Omental fat pad (tissue), 3 donors: Measurements from ENCODE around the gene MTCL3.

ENCODE experiments used
- ATAC-seq: fragments of 150-250 bp; one replicate; pipeline ENCODE4 v1.9.1; 2016; ENCODE audit warnings: mild to moderate bottlenecking, moderate library complexity; ENCODE audit not compliant: low FRiP score
- DNase-seq: peaks from one replicate; pipeline ENCODE4 v3.0.0-alpha.2; 2019; ENCODE audit warnings: low spot score
- CTCF ChIP-seq, 3 donors: fragments of 450-650 bp; IDR thresholded peaks; one replicate each; pipeline ENCODE4 v1.5.1; 2016 to 2017; ENCODE audit warnings: antibody characterized with exemption in 3 of 3, mild to moderate bottlenecking in 3 of 3, moderate library complexity in 2 of 3

MTCL3 gene

GRCh38 chr6:127484212-127484863 is 34.8 kb downstream of the MTCL3 start:
- DNase-seq (no peak), ATAC-seq (peak; percentile 57)
- no peak for TF ChIP-seq CTCF (IDR thresholded peaks at IDR 0.05)

GRCh38 chr6:127483399-127484055 is 35.6 kb downstream of the MTCL3 start:
- no peak for TF ChIP-seq CTCF (IDR thresholded peaks at IDR 0.05)
- no peak for ATAC-seq
- no peak for DNase-seq

GRCh38 chr6:127482325-127482724 is 36.8 kb downstream of the MTCL3 start:
- DNase-seq (no peak), ATAC-seq (no peak)
- TF ChIP-seq CTCF (IDR thresholded peaks at IDR 0.05): no peak

- ATAC-seq (peak; percentile 32), DNase-seq (no peak)
- no peak for TF ChIP-seq CTCF (IDR thresholded peaks at IDR 0.05)
These were observed 37.5 kb downstream of the MTCL3 start for GRCh38 chr6:127481628-127482027.

- no peak for DNase-seq
- TF ChIP-seq CTCF (IDR thresholded peaks at IDR 0.05): no peak
- no peak for ATAC-seq
These were observed 38.0 kb downstream of the MTCL3 start for GRCh38 chr6:127481111-127481510.

- no peak for DNase-seq
- no peak for ATAC-seq
- no peak for TF ChIP-seq CTCF (IDR thresholded peaks at IDR 0.05)
These were observed 41.5 kb downstream of the MTCL3 start for GRCh38 chr6:127477658-127478057.

GRCh38 chr6:127475823-127476176 is 43.3 kb downstream of the MTCL3 start:
- no peak for TF ChIP-seq CTCF (IDR thresholded peaks at IDR 0.05)
- ATAC-seq: no peak
- no peak for DNase-seq
